Sigmoid colon (tissue), 4 donors: ENCODE data around the gene ESCO1.

Experiments used
- CTCF ChIP-seq, 4 experiments: fragments of 450-650 bp in 3 of 4; fragments of 200-600 bp in 1 of 4; IDR thresholded peaks; one replicate each; pipeline ENCODE4 v1.5.1; 2016 to 2019; ENCODE audit warnings: antibody characterized with exemption in 4 of 4, mild to moderate bottlenecking in 3 of 4, moderate library complexity in 2 of 4
- EP300 ChIP-seq, 4 donors: sonication (generic); formaldehyde crosslinking; IDR thresholded peaks; one replicate each; pipeline ENCODE4 v1.6.1; 2017; ENCODE audit warnings: antibody characterized with exemption in 4 of 4
- POLR2A ChIP-seq, 2 donors: fragments of 450-650 bp; IDR thresholded peaks; one replicate each; pipeline ENCODE4 v1.6.1; 2016; ENCODE audit warnings: antibody characterized with exemption in 2 of 2, mild to moderate bottlenecking in 2 of 2, moderate library complexity in 2 of 2
- POLR2AphosphoS5 ChIP-seq, 4 donors: sonication (generic); formaldehyde crosslinking; IDR thresholded peaks; one replicate each; pipeline ENCODE4 v1.6.1; 2017; ENCODE audit warnings: antibody characterized with exemption in 4 of 4

- TF ChIP-seq CTCF (IDR thresholded peaks at IDR 0.05) = no peak
- TF ChIP-seq POLR2AphosphoS5 (IDR thresholded peaks at IDR 0.05) = no peak
- TF ChIP-seq EP300 (IDR thresholded peaks at IDR 0.05) = no peak
- TF ChIP-seq POLR2A (IDR thresholded peaks at IDR 0.05) = no peak
Measured at GRCh38 chr18:21632393-21632792, 31.9 kb upstream of the ESCO1 start.
